Right atrium auricular region (tissue), 2 donors: ENCODE results near the gene TUBGCP6. TPM values are rescaled to one million over a fixed set of nuclear protein-coding genes. Genes with fewer than 3 reads are reported as not detected.

Experiments used
- DNase-seq: peaks from one replicate; pipeline ENCODE4 v3.0.0-alpha.2; 2019; ENCODE audit warnings: low spot score
- H3K27ac ChIP-seq, 2 donors: fragments of 200-600 bp; sonication (generic); 1 replicate in 1 of 2; 2 replicates in 1 of 2; pipeline ENCODE4 v1.5.1; 2016 to 2019
- H3K27me3 ChIP-seq, 2 donors: fragments of 200-600 bp; sonication (generic); one replicate each; pipeline versions ENCODE4 v1.5.1 to v1.6.0; 2017 to 2019
- H3K36me3 ChIP-seq: fragments of 200-600 bp; sonication (generic); one replicate; pipeline ENCODE4 v1.5.1; 2016
- H3K4me1 ChIP-seq, 2 donors: fragments of 200-600 bp; sonication (generic); one replicate each; pipeline versions ENCODE4 v1.5.1 to v1.6.0; 2017 to 2019
- H3K4me3 ChIP-seq, 2 donors: fragments of 200-600 bp; sonication (generic); 1 replicate in 1 of 2; 2 replicates in 1 of 2; pipeline ENCODE4 v1.5.1; 2017 to 2019; ENCODE audit warnings: mild to moderate bottlenecking in 1 of 2, moderate library complexity in 1 of 2
- H3K9me3 ChIP-seq, 2 donors: fragments of 200-600 bp; sonication (generic); one replicate each; pipeline ENCODE4 v1.5.1; 2019
- CTCF ChIP-seq, 2 donors: fragments of 200-600 bp; sonication (generic); IDR thresholded peaks; one replicate each; pipeline ENCODE4 v1.5.1; 2019; ENCODE audit warnings: antibody characterized with exemption in 2 of 2
- total RNA-seq, 2 donors: library from RNA; depleted of rRNA; stranded (reverse); fragments of >200 nt; gene quantifications; one replicate each; pipeline ENCODE4 v1.1.0, GENCODE V29; 2016

The TUBGCP6 gene
- total RNA-seq, 2 donors from 2014 or later, result 19.5 to 22.1 TPM

- Histone ChIP-seq H3K27ac (peak overlapping the region in 1 of 2 donors; percentile 59), H3K27me3 (no peaks in the 10 kb centered on the region), H3K9me3 (no peaks in the 10 kb centered on the region), H3K36me3 (peaks cover 88% of the 10 kb centered on the region), H3K4me3 (no peak overlapping the region), H3K4me1 (peaks cover 0 to 18% of the 10 kb centered on the region in 2 donors)
- no peak for TF ChIP-seq CTCF (IDR thresholded peaks at IDR 0.05)
- no peak for DNase-seq
Measured at GRCh38 chr22:50280708-50281383, 36.0 kb upstream of the TUBGCP6 start.

- Histone ChIP-seq H3K36me3 (peaks cover 92% of the 10 kb centered on the region), H3K4me3 (no peak overlapping the region), H3K9me3 (no peaks in the 10 kb centered on the region), H3K27ac (no peak overlapping the region), H3K27me3 (no peaks in the 10 kb centered on the region), H3K4me1 (peaks cover 0 to 18% of the 10 kb centered on the region in 2 donors)
- DNase-seq, result no peak
- no peak for TF ChIP-seq CTCF (IDR thresholded peaks at IDR 0.05)
Measured at GRCh38 chr22:50280022-50280707, 35.3 kb upstream of the TUBGCP6 start.

GRCh38 chr22:50278956-50279619 is 34.3 kb upstream of the TUBGCP6 start:
- no peak overlapping the region for H3K27ac ChIP-seq
- peaks cover 0 to 21% of the 10 kb centered on the region in 2 donors for H3K4me1 ChIP-seq
- H3K27me3 ChIP-seq, result no peaks in the 10 kb centered on the region

GRCh38 chr22:50278461-50278860 is 33.6 kb upstream of the TUBGCP6 start:
- TF ChIP-seq CTCF (IDR thresholded peaks at IDR 0.05), result no peak
- no peak for DNase-seq
- Histone ChIP-seq H3K27ac (no peak overlapping the region), H3K4me3 (no peak overlapping the region), H3K9me3 (no peaks in the 10 kb centered on the region), H3K4me1 (peaks cover 0 to 24% of the 10 kb centered on the region in 2 donors), H3K27me3 (no peaks in the 10 kb centered on the region), H3K36me3 (peaks cover 84% of the 10 kb centered on the region)

More at GRCh38 chr22:50278956-50279619, 34.3 kb upstream of the TUBGCP6 start:
- H3K9me3 ChIP-seq, result no peaks in the 10 kb centered on the region
- no peak for TF ChIP-seq CTCF (IDR thresholded peaks at IDR 0.05)
- peaks cover 88% of the 10 kb centered on the region for H3K36me3 ChIP-seq
- no peak for DNase-seq
- H3K4me3 ChIP-seq, result no peak overlapping the region

GRCh38 chr22:50277761-50278160 is 32.9 kb upstream of the TUBGCP6 start:
- H3K4me1 ChIP-seq, result peaks cover 0 to 19% of the 10 kb centered on the region in 2 donors

More at GRCh38 chr22:50277761-50278160, 32.9 kb upstream of the TUBGCP6 start:
- Histone ChIP-seq H3K27ac (no peak overlapping the region), H3K4me3 (no peak overlapping the region), H3K9me3 (no peaks in the 10 kb centered on the region), H3K36me3 (peaks cover 77% of the 10 kb centered on the region), H3K27me3 (no peaks in the 10 kb centered on the region)
- TF ChIP-seq CTCF (IDR thresholded peaks at IDR 0.05), result no peak
- DNase-seq, result no peak
